Measurements from ENCODE around the gene CFAP70.

GRCh38 chr10:73225518-73225917 lies 133.1 kb downstream of the CFAP70 start:
- TF ChIP-seq POLR2A (IDR thresholded peaks at IDR 0.05): no peak
- TF ChIP-seq CTCF (IDR thresholded peaks at IDR 0.05): no peak
- TF ChIP-seq EP300 (IDR thresholded peaks at IDR 0.05): no peak

All from gastroesophageal sphincter (tissue), 3 donors.